Fibroblast of pulmonary artery (primary cell): ENCODE results near the gene HEPACAM.

Experiments used
- DNase-seq: peaks from one replicate; pipeline ENCODE4 v3.0.0-alpha.2; 2010; ENCODE audit warnings: low read depth
- H3K4me3 ChIP-seq: replicated peaks from 2 replicates; pipeline ENCODE4 v1.5.1; 2011; ENCODE audit warnings: low read depth, mild to moderate bottlenecking, control low read depth, low read length, moderate library complexity
- TF ChIP-seq, protein P1 (sequence below): IDR thresholded peaks from 2 replicates; pipeline ENCODE4 v1.5.1; 2011; ENCODE audit warnings: mild to moderate bottlenecking, control low read depth, low read length, inconsistent platforms; ENCODE audit errors: missing control alignments

The HEPACAM gene

DNA sequence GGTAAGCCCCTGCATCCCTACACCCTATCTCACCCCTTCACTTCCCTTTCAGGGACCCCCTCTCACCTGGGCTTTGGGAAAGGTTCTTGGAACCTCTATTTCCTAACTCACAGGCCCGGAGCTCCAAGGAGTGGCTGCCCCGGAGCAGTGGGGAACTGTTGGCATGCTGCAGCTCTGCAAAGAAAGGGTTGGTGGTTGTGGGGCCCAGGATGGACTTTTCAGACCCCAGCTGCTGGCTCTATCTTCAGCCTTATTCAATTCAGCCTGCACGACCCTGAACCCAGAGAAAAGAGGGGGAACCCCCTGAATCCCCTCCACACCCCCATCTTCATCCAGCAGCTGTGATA lies 48.2 kb downstream of the HEPACAM start:
- DNase-seq = no peak
- H3K4me3 ChIP-seq = no peak overlapping the region
- TF ChIP-seq, protein P1, sequence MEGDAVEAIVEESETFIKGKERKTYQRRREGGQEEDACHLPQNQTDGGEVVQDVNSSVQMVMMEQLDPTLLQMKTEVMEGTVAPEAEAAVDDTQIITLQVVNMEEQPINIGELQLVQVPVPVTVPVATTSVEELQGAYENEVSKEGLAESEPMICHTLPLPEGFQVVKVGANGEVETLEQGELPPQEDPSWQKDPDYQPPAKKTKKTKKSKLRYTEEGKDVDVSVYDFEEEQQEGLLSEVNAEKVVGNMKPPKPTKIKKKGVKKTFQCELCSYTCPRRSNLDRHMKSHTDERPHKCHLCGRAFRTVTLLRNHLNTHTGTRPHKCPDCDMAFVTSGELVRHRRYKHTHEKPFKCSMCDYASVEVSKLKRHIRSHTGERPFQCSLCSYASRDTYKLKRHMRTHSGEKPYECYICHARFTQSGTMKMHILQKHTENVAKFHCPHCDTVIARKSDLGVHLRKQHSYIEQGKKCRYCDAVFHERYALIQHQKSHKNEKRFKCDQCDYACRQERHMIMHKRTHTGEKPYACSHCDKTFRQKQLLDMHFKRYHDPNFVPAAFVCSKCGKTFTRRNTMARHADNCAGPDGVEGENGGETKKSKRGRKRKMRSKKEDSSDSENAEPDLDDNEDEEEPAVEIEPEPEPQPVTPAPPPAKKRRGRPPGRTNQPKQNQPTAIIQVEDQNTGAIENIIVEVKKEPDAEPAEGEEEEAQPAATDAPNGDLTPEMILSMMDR = no peak

- no peak overlapping the region for H3K4me3 ChIP-seq
- TF ChIP-seq, protein P1 = no peak
- DNase-seq = no peak
Observed at GRCh38 chr11:124886978-124887666, 48.7 kb downstream of the HEPACAM start.

GRCh38 chr11:124886476-124886875 lies 49.4 kb downstream of the HEPACAM start:
- DNase-seq = no peak
- H3K4me3 ChIP-seq = no peak overlapping the region
- TF ChIP-seq, protein P1 = no peak

DNA sequence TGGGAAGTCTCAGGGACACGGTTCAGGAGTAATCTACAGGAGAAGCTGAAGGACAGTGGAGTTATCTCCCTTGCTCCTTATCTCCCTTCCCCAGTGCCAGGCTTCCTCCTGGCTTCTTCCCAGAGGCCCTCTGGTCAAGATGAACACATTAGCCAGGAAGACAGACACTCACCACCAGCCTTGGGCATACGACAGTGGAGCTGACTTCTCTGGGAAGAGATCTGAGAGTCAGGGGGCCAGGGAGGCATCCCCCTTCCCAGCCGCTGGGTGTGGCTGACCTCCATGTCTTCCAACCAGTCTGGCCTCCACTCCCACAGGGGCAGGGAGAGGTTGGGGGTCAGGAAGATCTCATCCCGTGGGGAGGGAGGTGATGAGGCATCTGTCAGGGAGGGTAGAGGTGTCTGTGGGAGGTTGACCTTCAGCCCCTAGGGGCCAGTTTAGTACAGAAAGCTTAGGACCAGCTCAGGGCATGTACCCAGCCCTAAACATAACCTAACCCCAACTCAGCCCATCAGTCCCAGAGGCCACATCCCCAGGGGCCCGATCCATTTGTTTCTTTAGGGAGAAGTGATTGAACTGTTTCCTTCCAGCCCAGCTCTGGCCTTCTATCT lies 50.9 kb downstream of the HEPACAM start:
- TF ChIP-seq, protein P1 = no peak
- no peak for DNase-seq
- no peak overlapping the region for H3K4me3 ChIP-seq

DNA sequence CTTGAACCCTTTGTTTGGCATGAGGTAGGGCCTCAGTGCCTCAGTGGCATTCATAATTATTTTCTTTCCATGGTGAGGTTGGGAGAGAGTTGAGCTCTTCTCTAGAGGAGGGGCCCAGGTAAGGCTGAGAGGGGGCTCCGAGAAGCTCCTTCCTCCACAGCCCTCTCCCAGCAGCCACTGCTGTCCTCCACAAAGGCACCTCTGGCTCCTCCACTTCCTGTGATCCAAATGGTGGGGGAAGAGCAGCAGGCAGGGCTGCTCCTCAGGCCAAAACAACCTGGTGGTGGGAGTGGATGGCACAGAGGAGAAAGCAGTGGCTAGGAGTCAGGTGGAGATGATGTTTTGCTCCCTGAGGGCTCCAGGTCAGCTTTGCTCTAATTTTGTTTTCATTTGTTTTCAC lies 51.5 kb downstream of the HEPACAM start:
- TF ChIP-seq, protein P1 = no peak
- no peak overlapping the region for H3K4me3 ChIP-seq
- no peak for DNase-seq

DNA sequence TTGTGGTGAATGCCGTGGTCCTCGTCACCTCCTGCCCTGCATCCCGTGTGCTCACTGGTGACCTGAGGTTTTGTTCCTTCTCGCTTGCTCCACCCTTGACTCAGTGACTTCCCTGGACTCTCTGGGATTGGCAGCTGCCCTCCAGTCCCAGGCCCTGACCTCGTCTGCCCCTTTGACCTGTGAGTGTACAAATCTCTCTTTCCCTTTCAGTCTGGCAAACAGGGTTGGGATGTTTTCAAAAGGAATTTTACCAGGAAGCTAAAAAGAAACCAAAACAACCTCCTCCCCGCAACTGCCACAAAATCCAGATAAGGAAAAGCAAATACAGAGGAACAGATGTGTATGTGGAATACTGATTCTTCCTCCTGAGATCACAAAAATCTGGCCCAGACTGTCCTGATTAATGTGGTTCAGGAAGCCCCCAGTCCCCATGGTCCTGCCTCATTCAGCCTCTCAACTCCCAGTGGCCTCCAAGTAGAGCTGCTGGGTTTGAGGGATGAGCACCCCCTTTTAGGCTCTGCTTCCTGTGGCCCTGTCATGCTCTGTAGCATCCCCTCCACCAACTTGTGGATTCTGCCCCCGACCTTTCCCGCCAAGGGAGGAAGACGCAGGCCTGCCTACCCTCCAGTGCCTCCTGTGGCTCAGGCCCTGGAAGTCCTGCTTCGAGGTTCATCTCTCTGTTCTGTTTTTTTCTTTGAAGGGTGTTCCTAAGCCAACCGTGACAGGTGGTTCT lies 53.3 kb downstream of the HEPACAM start:
- peak; percentile 32 for DNase-seq
- TF ChIP-seq, protein P1 = no peak
- H3K4me3 ChIP-seq = no peak overlapping the region
